Loucy (cell line): ENCODE results near the gene ANKS3.

ENCODE experiments used
- H2AFZ ChIP-seq: fragments of 200-600 bp; sonication (generic); 2 replicates; pipeline ENCODE4 v1.6.0; 2016; ENCODE audit warnings: antibody characterized with exemption, mild to moderate bottlenecking, low read length, moderate library complexity
- H3F3A ChIP-seq: fragments of 200-600 bp; 2 replicates; pipeline ENCODE4 v1.6.0; 2016; ENCODE audit warnings: antibody characterized with exemption, low read depth, mild to moderate bottlenecking
- H3K27me3 ChIP-seq: fragments of 200-600 bp; sonication (generic); 2 replicates; pipeline ENCODE4 v1.6.1; 2014; ENCODE audit warnings: low read length, mild to moderate bottlenecking; ENCODE audit not compliant: insufficient read depth, poor library complexity, severe bottlenecking
- H3K36me3 ChIP-seq: fragments of 200-600 bp; sonication (generic); 2 replicates; pipeline ENCODE4 v1.6.1; 2016; ENCODE audit warnings: low read length; ENCODE audit not compliant: insufficient read depth
- H3K4me1 ChIP-seq: fragments of 200-600 bp; sonication (generic); 2 replicates; pipeline ENCODE4 v1.5.1; 2014; ENCODE audit warnings: low read length, mild to moderate bottlenecking; ENCODE audit not compliant: insufficient read depth, poor library complexity, severe bottlenecking
- H3K4me2 ChIP-seq: fragments of 200-600 bp; sonication (generic); 2 replicates; pipeline ENCODE4 v1.6.0; 2014; ENCODE audit warnings: antibody characterized with exemption, low read length, low read depth, mild to moderate bottlenecking; ENCODE audit not compliant: poor library complexity, severe bottlenecking
- H3K4me3 ChIP-seq: fragments of 200-600 bp; sonication (generic); 2 replicates; pipeline ENCODE4 v1.5.1; 2014; ENCODE audit warnings: low read length, mild to moderate bottlenecking, mixed read lengths; ENCODE audit not compliant: poor library complexity, severe bottlenecking
- H3K79me2 ChIP-seq: fragments of 200-600 bp; sonication (generic); 2 replicates; pipeline ENCODE4 v1.6.1; 2014; ENCODE audit warnings: low read length; ENCODE audit not compliant: insufficient read depth
- H3K9ac ChIP-seq: fragments of 200-600 bp; sonication (generic); 2 replicates; pipeline ENCODE4 v1.6.0; 2014; ENCODE audit warnings: mild to moderate bottlenecking, low read depth, low read length, moderate library complexity; ENCODE audit not compliant: poor library complexity, severe bottlenecking
- H3K9me2 ChIP-seq: fragments of 200-600 bp; sonication (generic); replicated peaks from 2 replicates; pipeline ENCODE4 v1.6.1; 2016; ENCODE audit warnings: low read depth, low read length, mixed read lengths
- H3K9me3 ChIP-seq: fragments of 200-600 bp; sonication (generic); 2 replicates; pipeline ENCODE4 v1.6.1; 2014; ENCODE audit warnings: mild to moderate bottlenecking, antibody characterized with exemption, low read length, low read depth; ENCODE audit not compliant: insufficient read depth
- H4K20me1 ChIP-seq: fragments of 200-600 bp; sonication (generic); 2 replicates; pipeline ENCODE4 v1.6.0; 2014; ENCODE audit warnings: antibody characterized with exemption, low read length, mild to moderate bottlenecking; ENCODE audit not compliant: insufficient read depth, poor library complexity, severe bottlenecking
- CTCF ChIP-seq: fragments of 200-600 bp; sonication (generic); conservative IDR thresholded peaks from 2 replicates; pipeline ENCODE4 v1.5.1; 2014; ENCODE audit warnings: mild to moderate bottlenecking, antibody characterized with exemption, low read length
- EZH2phosphoT487 ChIP-seq: fragments of 200-600 bp; IDR thresholded peaks from 2 replicates; pipeline ENCODE4 v1.6.1; 2018; ENCODE audit warnings: antibody characterized with exemption, mild to moderate bottlenecking, moderate library complexity, borderline replicate concordance

Gene ANKS3

GRCh38 chr16:4688674-4689045 is 45.4 kb downstream of the ANKS3 start:
- no peaks in the 10 kb centered on the region for H3K36me3 ChIP-seq
- H3K4me2 ChIP-seq: no peak overlapping the region
- no peaks in the 10 kb centered on the region for H3K9me3 ChIP-seq
- TF ChIP-seq CTCF (no peak), EZH2phosphoT487 (no peak)
- H3K9me2 ChIP-seq: no peaks in the 10 kb centered on the region
- H2AFZ ChIP-seq: no peak overlapping the region
- no peak overlapping the region for H3K9ac ChIP-seq
- no peak overlapping the region for H3K4me3 ChIP-seq
- no peaks in the 10 kb centered on the region for H3K4me1 ChIP-seq
- no peaks in the 10 kb centered on the region for H4K20me1 ChIP-seq
- no peaks in the 10 kb centered on the region for H3K79me2 ChIP-seq
- no peaks in the 10 kb centered on the region for H3K27me3 ChIP-seq
- H3F3A ChIP-seq: no peaks in the 10 kb centered on the region

- Histone ChIP-seq H3K79me2 (no peaks in the 10 kb centered on the region), H3K9me2 (no peaks in the 10 kb centered on the region), H3K9ac (no peak overlapping the region), H3K4me3 (no peak overlapping the region), H3K4me2 (no peak overlapping the region), H3K4me1 (no peaks in the 10 kb centered on the region), H2AFZ (no peak overlapping the region), H3K9me3 (no peaks in the 10 kb centered on the region), H3K27me3 (no peaks in the 10 kb centered on the region), H3F3A (no peaks in the 10 kb centered on the region), H4K20me1 (no peaks in the 10 kb centered on the region), H3K36me3 (no peaks in the 10 kb centered on the region)
- TF ChIP-seq EZH2phosphoT487 (no peak), CTCF (no peak)
These were observed 46.0 kb downstream of the ANKS3 start for GRCh38 chr16:4687946-4688673.

GRCh38 chr16:4687416-4687815 is 46.7 kb downstream of the ANKS3 start:
- no peaks in the 10 kb centered on the region for H4K20me1 ChIP-seq
- H3K27me3 ChIP-seq: no peaks in the 10 kb centered on the region
- no peaks in the 10 kb centered on the region for H3K36me3 ChIP-seq
- no peaks in the 10 kb centered on the region for H3F3A ChIP-seq
- no peak overlapping the region for H3K9ac ChIP-seq
- no peaks in the 10 kb centered on the region for H3K9me3 ChIP-seq
- no peaks in the 10 kb centered on the region for H3K4me1 ChIP-seq
- TF ChIP-seq EZH2phosphoT487 (no peak), CTCF (no peak)
- no peaks in the 10 kb centered on the region for H3K79me2 ChIP-seq
- no peaks in the 10 kb centered on the region for H3K9me2 ChIP-seq
- H2AFZ ChIP-seq: no peak overlapping the region
- H3K4me3 ChIP-seq: no peak overlapping the region
- no peak overlapping the region for H3K4me2 ChIP-seq
